ENCODE data around the gene DCPS.
"Not testable (repeated sequence)": the region's sequence is repeated elsewhere in the genome, so short reads cannot be mapped to it uniquely, and the experiment has no call there.

Gene DCPS

GRCh38 chr11:126346586-126346940, 42.7 kb downstream of the DCPS start:
- H3K27me3 ChIP-seq (ENCODE audit: insufficient read depth, low read length, poor library complexity), result no peaks in the 10 kb centered on the region
- no peak overlapping the region for H2BK120ac ChIP-seq (ENCODE audit: low read depth, low read length)
- H3K4me2 ChIP-seq (ENCODE audit: low read length), result no peak overlapping the region
- no peak overlapping the region for H2AK5ac ChIP-seq (ENCODE audit: low read length)
- no CpG with 5 or more reads among the region's 1 CpG for WGBS (ENCODE audit: extremely low coverage, insufficient coverage, low lambda C conversion rate)
- H3K4ac ChIP-seq (ENCODE audit: low read depth, low read length), result no peak overlapping the region
- DNase-seq, result no peak
- no peak overlapping the region for H4K8ac ChIP-seq (ENCODE audit: low read depth, low read length)
- peaks cover 2% of the 10 kb centered on the region for H3K36me3 ChIP-seq (ENCODE audit: control insufficient read depth, insufficient read depth, low read length)
- peak overlapping the region; percentile 80 for H3K56ac ChIP-seq (ENCODE audit: low read length)
- peaks cover 10% of the 10 kb centered on the region for H3K79me1 ChIP-seq (ENCODE audit: low read length)
- no peaks in the 10 kb centered on the region for H3K79me2 ChIP-seq (ENCODE audit: control insufficient read depth, insufficient read depth, low read length)
- H2BK5ac ChIP-seq (ENCODE audit: low read length), result peak overlapping the region; percentile 94
- no peak overlapping the region for H2BK15ac ChIP-seq (replicated peaks; ENCODE audit: low read depth)
- no peak overlapping the region for H3K18ac ChIP-seq (ENCODE audit: low read length)
- H3K23ac ChIP-seq (ENCODE audit: low read length), result no peak overlapping the region
- H4K5ac ChIP-seq (ENCODE audit: low read length), result no peak overlapping the region
- peak overlapping the region; percentile 49 for H3K27ac ChIP-seq (ENCODE audit: low read depth, low read length)
- H3K4me1 ChIP-seq (ENCODE audit: control insufficient read depth, low read depth, low read length), result peaks cover 29% of the 10 kb centered on the region
- H3K9ac ChIP-seq (ENCODE audit: low read length), result peak overlapping the region; percentile 12
- H3K4me3 ChIP-seq (ENCODE audit: low read length), result no peak overlapping the region

- H3K9ac ChIP-seq (ENCODE audit: low read length); H3K56ac ChIP-seq (ENCODE audit: low read length); H3K36me3 ChIP-seq (ENCODE audit: control insufficient read depth, insufficient read depth, low read length); H3K23ac ChIP-seq (ENCODE audit: low read length); H3K4me3 ChIP-seq (ENCODE audit: low read length); H3K18ac ChIP-seq (ENCODE audit: low read length); H4K8ac ChIP-seq (ENCODE audit: low read depth, low read length); H2BK5ac ChIP-seq (ENCODE audit: low read length); H2BK120ac ChIP-seq (ENCODE audit: low read depth, low read length); H2BK15ac ChIP-seq (replicated peaks; ENCODE audit: low read depth); DNase-seq; H2AK5ac ChIP-seq (ENCODE audit: low read length); H3K4ac ChIP-seq (ENCODE audit: low read depth, low read length); H3K27me3 ChIP-seq (ENCODE audit: insufficient read depth, low read length, poor library complexity); H4K5ac ChIP-seq (ENCODE audit: low read length); H3K4me2 ChIP-seq (ENCODE audit: low read length); H3K79me2 ChIP-seq (ENCODE audit: control insufficient read depth, insufficient read depth, low read length): not testable (repeated sequence)
- peaks cover 29% of the 10 kb centered on the region for H3K4me1 ChIP-seq (ENCODE audit: control insufficient read depth, low read depth, low read length)
- peak overlapping the region; percentile 49 for H3K27ac ChIP-seq (ENCODE audit: low read depth, low read length)
- WGBS (ENCODE audit: extremely low coverage, insufficient coverage, low lambda C conversion rate), result no CpG with 5 or more reads among the region's 7 CpGs
- peaks cover 10% of the 10 kb centered on the region for H3K79me1 ChIP-seq (ENCODE audit: low read length)
These were observed 43.1 kb downstream of the DCPS start for GRCh38 chr11:126346946-126347345.

GRCh38 chr11:126347751-126348668, 44.1 kb downstream of the DCPS start:
- peaks cover 2% of the 10 kb centered on the region for H3K36me3 ChIP-seq (ENCODE audit: control insufficient read depth, insufficient read depth, low read length)
- H3K4me3 ChIP-seq (ENCODE audit: low read length), result no peak overlapping the region

GRCh38 chr11:126348806-126349582, 45.1 kb downstream of the DCPS start:
- Histone ChIP-seq H2AK5ac (ENCODE audit: low read length) (peak overlapping the region; percentile 88), H3K27me3 (ENCODE audit: insufficient read depth, low read length, poor library complexity) (no peaks in the 10 kb centered on the region), H4K8ac (ENCODE audit: low read depth, low read length) (no peak overlapping the region), H3K56ac (ENCODE audit: low read length) (peak overlapping the region; percentile 30), H3K4ac (ENCODE audit: low read depth, low read length) (no peak overlapping the region), H2BK15ac (replicated peaks; ENCODE audit: low read depth) (no peak overlapping the region), H3K4me1 (ENCODE audit: control insufficient read depth, low read depth, low read length) (peaks cover 35% of the 10 kb centered on the region), H3K36me3 (ENCODE audit: control insufficient read depth, insufficient read depth, low read length) (peaks cover 2% of the 10 kb centered on the region), H3K79me1 (ENCODE audit: low read length) (peaks cover 13% of the 10 kb centered on the region), H3K27ac (ENCODE audit: low read depth, low read length) (no peak overlapping the region), H3K18ac (ENCODE audit: low read length) (no peak overlapping the region), H2BK120ac (ENCODE audit: low read depth, low read length) (no peak overlapping the region), H3K79me2 (ENCODE audit: control insufficient read depth, insufficient read depth, low read length) (no peaks in the 10 kb centered on the region), H3K23ac (ENCODE audit: low read length) (no peak overlapping the region), H3K9ac (ENCODE audit: low read length) (no peak overlapping the region), H3K4me2 (ENCODE audit: low read length) (no peak overlapping the region), H2BK5ac (ENCODE audit: low read length) (no peak overlapping the region), H4K5ac (ENCODE audit: low read length) (no peak overlapping the region), H3K4me3 (ENCODE audit: low read length) (no peak overlapping the region)
- no CpG with 5 or more reads among the region's 8 CpGs for WGBS (ENCODE audit: extremely low coverage, insufficient coverage, low lambda C conversion rate)
- no peak for DNase-seq

More at GRCh38 chr11:126347751-126348668, 44.1 kb downstream of the DCPS start:
- Histone ChIP-seq H3K4me1 (ENCODE audit: control insufficient read depth, low read depth, low read length) (peaks cover 29% of the 10 kb centered on the region), H4K5ac (ENCODE audit: low read length) (no peak overlapping the region), H3K56ac (ENCODE audit: low read length) (peak overlapping the region; percentile 66), H3K23ac (ENCODE audit: low read length) (peak overlapping the region; percentile 80), H3K27ac (ENCODE audit: low read depth, low read length) (no peak overlapping the region), H2BK15ac (replicated peaks; ENCODE audit: low read depth) (no peak overlapping the region), H3K18ac (ENCODE audit: low read length) (no peak overlapping the region), H3K4ac (ENCODE audit: low read depth, low read length) (no peak overlapping the region), H3K27me3 (ENCODE audit: insufficient read depth, low read length, poor library complexity) (no peaks in the 10 kb centered on the region), H3K4me2 (ENCODE audit: low read length) (no peak overlapping the region), H3K79me2 (ENCODE audit: control insufficient read depth, insufficient read depth, low read length) (no peaks in the 10 kb centered on the region), H4K8ac (ENCODE audit: low read depth, low read length) (no peak overlapping the region), H2BK5ac (ENCODE audit: low read length) (peak overlapping the region; percentile 41), H2BK120ac (ENCODE audit: low read depth, low read length) (no peak overlapping the region), H3K79me1 (ENCODE audit: low read length) (peaks cover 13% of the 10 kb centered on the region), H3K9ac (ENCODE audit: low read length) (no peak overlapping the region), H2AK5ac (ENCODE audit: low read length) (peak overlapping the region; percentile 74)
- no CpG with 5 or more reads among the region's 17 CpGs for WGBS (ENCODE audit: extremely low coverage, insufficient coverage, low lambda C conversion rate)
- DNase-seq, result no peak

- H3K4me2 ChIP-seq (ENCODE audit: low read length), result no peak overlapping the region
- peaks cover 30% of the 10 kb centered on the region for H3K4me1 ChIP-seq (ENCODE audit: control insufficient read depth, low read depth, low read length)
- H3K9ac ChIP-seq (ENCODE audit: low read length), result no peak overlapping the region
- H3K18ac ChIP-seq (ENCODE audit: low read length), result no peak overlapping the region
- WGBS (ENCODE audit: extremely low coverage, insufficient coverage, low lambda C conversion rate), result no CpG with 5 or more reads among the region's 5 CpGs
- H3K4me3 ChIP-seq (ENCODE audit: low read length), result no peak overlapping the region
- no peak for DNase-seq
- no peak overlapping the region for H2BK15ac ChIP-seq (replicated peaks; ENCODE audit: low read depth)
- H3K27me3 ChIP-seq (ENCODE audit: insufficient read depth, low read length, poor library complexity), result no peaks in the 10 kb centered on the region
- no peak overlapping the region for H4K8ac ChIP-seq (ENCODE audit: low read depth, low read length)
- no peak overlapping the region for H2AK5ac ChIP-seq (ENCODE audit: low read length)
- no peak overlapping the region for H3K4ac ChIP-seq (ENCODE audit: low read depth, low read length)
- no peak overlapping the region for H2BK120ac ChIP-seq (ENCODE audit: low read depth, low read length)
- peaks cover 5% of the 10 kb centered on the region for H3K79me2 ChIP-seq (ENCODE audit: control insufficient read depth, insufficient read depth, low read length)
- peak overlapping the region; percentile 39 for H3K23ac ChIP-seq (ENCODE audit: low read length)
- H3K36me3 ChIP-seq (ENCODE audit: control insufficient read depth, insufficient read depth, low read length), result peaks cover 2% of the 10 kb centered on the region
- peaks cover 17% of the 10 kb centered on the region for H3K79me1 ChIP-seq (ENCODE audit: low read length)
- H3K27ac ChIP-seq (ENCODE audit: low read depth, low read length), result no peak overlapping the region
- H2BK5ac ChIP-seq (ENCODE audit: low read length), result no peak overlapping the region
- H3K56ac ChIP-seq (ENCODE audit: low read length), result peak overlapping the region; percentile 32
- no peak overlapping the region for H4K5ac ChIP-seq (ENCODE audit: low read length)
These were observed 47.0 kb downstream of the DCPS start for GRCh38 chr11:126350836-126351235.

Measured in mesendoderm (in vitro differentiated cells).